H1 (cell line): ENCODE data around the gene EZH1. TPM values are rescaled to one million over a fixed set of nuclear protein-coding genes. Genes with fewer than 3 reads are reported as not detected.

Experiments used
- CHD7 ChIP-seq: fragments of 300-600 bp; sonication (generic); IDR thresholded peaks from 2 replicates; pipeline ENCODE4 v1.7.1; 2012; ENCODE audit warnings: low read length, moderate library complexity, mild to moderate bottlenecking, inconsistent platforms; ENCODE audit not compliant: insufficient replicate concordance
- polyA plus RNA-seq, 7 experiments: library from polyadenylated mRNA; depleted of rRNA in 3 of 7; stranded (reverse) in 5 of 7; unstranded in 2 of 7; fragments of >200 nt in 5 of 7; fragments of 200-250 nt in 2 of 7; gene quantifications; 1 replicate in 5 of 7; 2 replicates in 1 of 7; 4 replicates in 1 of 7; pipeline versions ENCODE4 v1.2.1 to v1.2.3, GENCODE V29; 2011 to 2013; ENCODE audit warnings: missing spikeins in 2 of 7, mixed read lengths in 2 of 7
- total RNA-seq: library from RNA; stranded (reverse); fragmentation: NEBNext Ultra II Directional; extraction: Animal tissue kit (Norgen Biotek cat#: 25700); gene quantifications from 2 replicates; pipeline ENCODE4 v1.2.1, GENCODE V29; 2021

EZH1 gene
- total and polyA plus RNA-seq, 2 of the 8 experiments (the other 6 are each of a cell fraction or from before 2014, with no cell fraction given), result 17.4 to 20.8 TPM

DNA sequence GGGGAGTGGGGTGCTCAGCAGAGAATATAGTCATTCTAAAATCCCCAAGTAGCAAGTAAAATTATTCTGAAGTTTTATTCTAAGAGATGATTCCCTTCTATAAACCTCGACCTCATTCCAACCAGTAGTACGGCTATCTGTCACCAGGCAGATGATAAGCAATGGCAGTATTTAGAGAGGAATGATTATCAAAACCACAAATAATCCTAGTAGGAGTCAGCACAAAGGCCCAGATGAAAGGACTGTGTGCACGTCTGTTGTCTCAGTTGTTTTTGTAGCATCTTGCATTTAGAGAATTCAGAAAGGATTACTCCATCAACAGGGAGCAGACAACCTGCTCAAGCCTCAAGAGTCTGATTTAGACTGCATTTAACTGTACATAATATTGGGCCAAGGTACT is 21.2 kb downstream of the EZH1 start (continued):
- TF ChIP-seq CHD7, result no peak
